MM.1S (cell line): ENCODE results near the gene FGFBP1.

Source experiments
- DNase-seq: peaks from one replicate; pipeline ENCODE4 v3.0.0-alpha.2; 2015
- H2AFZ ChIP-seq: fragments of 300-600 bp; sonication (generic); 2 replicates; pipeline ENCODE4 v1.6.0; 2016; ENCODE audit warnings: antibody characterized with exemption, low read length
- H3F3A ChIP-seq: fragments of 300-600 bp; sonication (generic); 2 replicates; pipeline ENCODE4 v1.6.1; 2016; ENCODE audit warnings: mild to moderate bottlenecking, antibody characterized with exemption, low read length, moderate library complexity, mixed read lengths; ENCODE audit not compliant: insufficient read depth
- H3K27ac ChIP-seq: fragments of 300-600 bp; sonication (generic); 2 replicates; pipeline ENCODE4 v1.5.1; 2016; ENCODE audit warnings: mild to moderate bottlenecking, low read length
- H3K27me3 ChIP-seq: fragments of 300-600 bp; sonication (generic); replicated peaks from 2 replicates; pipeline ENCODE4 v1.6.0; 2016; ENCODE audit warnings: low read length; ENCODE audit not compliant: insufficient read depth
- H3K36me3 ChIP-seq: fragments of 300-600 bp; sonication (generic); replicated peaks from 2 replicates; pipeline ENCODE4 v1.6.1; 2016; ENCODE audit warnings: mild to moderate bottlenecking, low read length, mixed read lengths; ENCODE audit not compliant: insufficient read depth
- H3K4me1 ChIP-seq: fragments of 300-600 bp; sonication (generic); 2 replicates; pipeline ENCODE4 v1.6.1; 2016; ENCODE audit warnings: low read length, mixed read lengths
- H3K4me2 ChIP-seq: fragments of 300-600 bp; sonication (generic); 2 replicates; pipeline ENCODE4 v1.6.0; 2016; ENCODE audit warnings: low read depth, low read length
- H3K4me3 ChIP-seq: fragments of 300-600 bp; sonication (generic); 2 replicates; pipeline ENCODE4 v1.5.1; 2016; ENCODE audit warnings: low read length, mixed read lengths
- H3K79me2 ChIP-seq: fragments of 300-600 bp; sonication (generic); 2 replicates; pipeline ENCODE4 v1.6.1; 2016; ENCODE audit warnings: mixed run types, low read length, mixed read lengths
- H3K9ac ChIP-seq: fragments of 300-600 bp; sonication (generic); 2 replicates; pipeline ENCODE4 v1.6.1; 2016; ENCODE audit warnings: low read length, mixed read lengths
- H3K9me2 ChIP-seq: fragments of 300-600 bp; sonication (generic); replicated peaks from 2 replicates; pipeline ENCODE4 v1.6.1; 2016; ENCODE audit warnings: mild to moderate bottlenecking, low read length, mixed read lengths; ENCODE audit not compliant: insufficient read depth
- H3K9me3 ChIP-seq: fragments of 300-600 bp; sonication (generic); replicated peaks from 2 replicates; pipeline ENCODE4 v1.6.1; 2016; ENCODE audit warnings: mild to moderate bottlenecking, low read length, mixed read lengths; ENCODE audit not compliant: insufficient read depth
- H4K20me1 ChIP-seq: fragments of 300-600 bp; sonication (generic); 2 replicates; pipeline ENCODE4 v1.6.1; 2016; ENCODE audit warnings: mild to moderate bottlenecking, low read length, moderate library complexity, mixed read lengths; ENCODE audit not compliant: insufficient read depth
- EZH2 ChIP-seq: fragments of 300-600 bp; sonication (generic); optimal IDR thresholded peaks from 2 replicates; pipeline ENCODE3; 2017; ENCODE audit warnings: low read depth, mild to moderate bottlenecking, antibody characterized with exemption, low read length, mixed read lengths
- EZH2phosphoT487 ChIP-seq: fragments of 300-600 bp; sonication (generic); IDR thresholded peaks from 2 replicates; pipeline ENCODE4 v1.6.1; 2018; ENCODE audit warnings: antibody characterized with exemption, low read length
- TF ChIP-seq, protein P1 (sequence below): fragments of 300-600 bp; sonication (generic); IDR thresholded peaks from 2 replicates; pipeline ENCODE4 v1.5.1; 2016; ENCODE audit warnings: antibody characterized with exemption, low read length, mixed read lengths

Gene FGFBP1

GRCh38 chr4:15983610-15984009, 45.1 kb upstream of the FGFBP1 start:
- Histone ChIP-seq H3F3A (no peaks in the 10 kb centered on the region), H3K27ac (no peak overlapping the region), H3K9ac (no peak overlapping the region), H3K79me2 (no peaks in the 10 kb centered on the region), H3K4me2 (no peak overlapping the region), H3K9me2 (no peaks in the 10 kb centered on the region), H3K4me3 (no peak overlapping the region), H3K36me3 (no peaks in the 10 kb centered on the region), H3K27me3 (no peaks in the 10 kb centered on the region), H3K9me3 (no peaks in the 10 kb centered on the region), H3K4me1 (no peaks in the 10 kb centered on the region), H2AFZ (no peak overlapping the region), H4K20me1 (no peaks in the 10 kb centered on the region)
- TF ChIP-seq EZH2phosphoT487 (no peak), EZH2 (no peak)
- TF ChIP-seq, protein P1, sequence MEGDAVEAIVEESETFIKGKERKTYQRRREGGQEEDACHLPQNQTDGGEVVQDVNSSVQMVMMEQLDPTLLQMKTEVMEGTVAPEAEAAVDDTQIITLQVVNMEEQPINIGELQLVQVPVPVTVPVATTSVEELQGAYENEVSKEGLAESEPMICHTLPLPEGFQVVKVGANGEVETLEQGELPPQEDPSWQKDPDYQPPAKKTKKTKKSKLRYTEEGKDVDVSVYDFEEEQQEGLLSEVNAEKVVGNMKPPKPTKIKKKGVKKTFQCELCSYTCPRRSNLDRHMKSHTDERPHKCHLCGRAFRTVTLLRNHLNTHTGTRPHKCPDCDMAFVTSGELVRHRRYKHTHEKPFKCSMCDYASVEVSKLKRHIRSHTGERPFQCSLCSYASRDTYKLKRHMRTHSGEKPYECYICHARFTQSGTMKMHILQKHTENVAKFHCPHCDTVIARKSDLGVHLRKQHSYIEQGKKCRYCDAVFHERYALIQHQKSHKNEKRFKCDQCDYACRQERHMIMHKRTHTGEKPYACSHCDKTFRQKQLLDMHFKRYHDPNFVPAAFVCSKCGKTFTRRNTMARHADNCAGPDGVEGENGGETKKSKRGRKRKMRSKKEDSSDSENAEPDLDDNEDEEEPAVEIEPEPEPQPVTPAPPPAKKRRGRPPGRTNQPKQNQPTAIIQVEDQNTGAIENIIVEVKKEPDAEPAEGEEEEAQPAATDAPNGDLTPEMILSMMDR, result no peak
- DNase-seq, result no peak

GRCh38 chr4:15982842-15983524, 44.4 kb upstream of the FGFBP1 start:
- Histone ChIP-seq H3F3A (no peaks in the 10 kb centered on the region), H3K4me1 (no peaks in the 10 kb centered on the region), H4K20me1 (no peaks in the 10 kb centered on the region), H3K4me2 (no peak overlapping the region), H3K4me3 (no peak overlapping the region), H3K9me3 (no peaks in the 10 kb centered on the region), H3K27me3 (no peaks in the 10 kb centered on the region), H3K9ac (no peak overlapping the region), H2AFZ (no peak overlapping the region), H3K27ac (no peak overlapping the region), H3K9me2 (no peaks in the 10 kb centered on the region), H3K79me2 (no peaks in the 10 kb centered on the region), H3K36me3 (no peaks in the 10 kb centered on the region)
- no peak for TF ChIP-seq EZH2
- TF ChIP-seq EZH2phosphoT487, result no peak
- DNase-seq, result no peak

GRCh38 chr4:15976456-15977447, 38.2 kb upstream of the FGFBP1 start:
- no peak overlapping the region for H3K9ac ChIP-seq
- no peaks in the 10 kb centered on the region for H4K20me1 ChIP-seq
- H3K27me3 ChIP-seq, result no peaks in the 10 kb centered on the region
- H3K9me3 ChIP-seq, result no peaks in the 10 kb centered on the region
- H3K79me2 ChIP-seq, result no peaks in the 10 kb centered on the region
- no peak overlapping the region for H3K27ac ChIP-seq
- no peak for DNase-seq
- H3F3A ChIP-seq, result no peaks in the 10 kb centered on the region
- no peak overlapping the region for H3K4me2 ChIP-seq
- no peaks in the 10 kb centered on the region for H3K4me1 ChIP-seq
- H2AFZ ChIP-seq, result no peak overlapping the region
- no peak overlapping the region for H3K4me3 ChIP-seq
- TF ChIP-seq, protein P1, result no peak
- TF ChIP-seq EZH2phosphoT487 (no peak), EZH2 (no peak)
- no peaks in the 10 kb centered on the region for H3K36me3 ChIP-seq
- H3K9me2 ChIP-seq, result no peaks in the 10 kb centered on the region
